Measurements from ENCODE around the gene FMN1.

The FMN1 gene

DNA sequence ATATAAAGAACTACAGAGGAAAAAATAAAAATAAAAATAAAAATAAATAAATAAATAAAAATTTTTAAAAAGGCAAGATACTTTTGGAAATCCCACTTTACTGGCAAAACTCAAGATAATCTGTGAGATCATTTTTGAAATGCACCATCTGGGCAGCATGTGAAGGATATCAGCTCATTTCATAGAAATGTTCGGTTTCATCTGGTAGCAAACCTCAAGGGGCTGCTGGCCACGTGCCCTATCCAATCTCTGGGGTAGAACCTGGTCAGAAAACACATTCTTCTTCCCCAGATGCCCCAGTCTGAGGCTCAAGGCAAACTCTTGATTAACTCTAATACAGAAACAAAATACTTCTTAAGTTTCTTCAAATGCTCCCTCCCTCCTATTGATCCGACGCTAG, 166.0 kb downstream of the FMN1 start:
- no peak overlapping the region for H3K4me3 ChIP-seq (ENCODE audit: low read length)
- TF ChIP-seq, protein P1, sequence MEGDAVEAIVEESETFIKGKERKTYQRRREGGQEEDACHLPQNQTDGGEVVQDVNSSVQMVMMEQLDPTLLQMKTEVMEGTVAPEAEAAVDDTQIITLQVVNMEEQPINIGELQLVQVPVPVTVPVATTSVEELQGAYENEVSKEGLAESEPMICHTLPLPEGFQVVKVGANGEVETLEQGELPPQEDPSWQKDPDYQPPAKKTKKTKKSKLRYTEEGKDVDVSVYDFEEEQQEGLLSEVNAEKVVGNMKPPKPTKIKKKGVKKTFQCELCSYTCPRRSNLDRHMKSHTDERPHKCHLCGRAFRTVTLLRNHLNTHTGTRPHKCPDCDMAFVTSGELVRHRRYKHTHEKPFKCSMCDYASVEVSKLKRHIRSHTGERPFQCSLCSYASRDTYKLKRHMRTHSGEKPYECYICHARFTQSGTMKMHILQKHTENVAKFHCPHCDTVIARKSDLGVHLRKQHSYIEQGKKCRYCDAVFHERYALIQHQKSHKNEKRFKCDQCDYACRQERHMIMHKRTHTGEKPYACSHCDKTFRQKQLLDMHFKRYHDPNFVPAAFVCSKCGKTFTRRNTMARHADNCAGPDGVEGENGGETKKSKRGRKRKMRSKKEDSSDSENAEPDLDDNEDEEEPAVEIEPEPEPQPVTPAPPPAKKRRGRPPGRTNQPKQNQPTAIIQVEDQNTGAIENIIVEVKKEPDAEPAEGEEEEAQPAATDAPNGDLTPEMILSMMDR (IDR thresholded peaks at IDR 0.05; ENCODE audit: insufficient read depth, low read depth, low read length, missing control alignments): no peak
- no peak for DNase-seq (ENCODE audit: low read depth)

DNA sequence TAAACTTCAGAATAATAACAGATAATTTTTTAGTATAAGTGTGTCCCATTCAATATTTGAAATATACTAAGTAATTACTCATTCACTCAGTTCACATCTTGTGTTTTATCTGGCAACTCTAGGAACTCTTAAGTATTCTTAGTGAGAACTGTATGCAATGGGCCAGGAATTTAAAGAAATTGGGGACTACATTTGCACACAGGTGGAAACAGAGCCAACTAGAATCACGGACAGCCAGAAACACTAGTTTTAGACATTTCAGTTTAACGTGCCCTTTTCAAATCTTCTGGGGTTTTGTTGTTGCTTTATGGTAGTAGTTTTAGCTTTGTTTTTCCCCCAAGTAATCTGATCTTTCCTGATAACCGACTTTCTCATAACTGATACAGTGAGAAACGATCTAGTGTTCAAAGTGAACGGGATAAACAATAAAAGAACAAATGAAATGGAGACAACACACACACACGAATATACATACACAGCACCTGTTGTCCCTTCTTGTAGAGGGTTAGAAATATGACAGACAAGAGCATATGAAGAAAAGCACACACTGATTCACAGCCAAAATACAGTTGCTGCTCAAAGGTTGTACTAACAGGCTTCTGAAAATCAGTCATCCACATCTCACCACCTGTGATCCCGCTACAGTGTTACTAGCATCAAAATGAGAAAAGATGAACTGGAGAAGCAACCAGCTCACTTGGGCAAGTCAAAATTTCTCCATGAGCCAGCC, 167.0 kb downstream of the FMN1 start:
- no peak for DNase-seq (ENCODE audit: low read depth)
- no peak overlapping the region for H3K4me3 ChIP-seq (ENCODE audit: low read length)
- TF ChIP-seq, protein P1 (IDR thresholded peaks at IDR 0.05; ENCODE audit: insufficient read depth, low read depth, low read length, missing control alignments): no peak

DNA sequence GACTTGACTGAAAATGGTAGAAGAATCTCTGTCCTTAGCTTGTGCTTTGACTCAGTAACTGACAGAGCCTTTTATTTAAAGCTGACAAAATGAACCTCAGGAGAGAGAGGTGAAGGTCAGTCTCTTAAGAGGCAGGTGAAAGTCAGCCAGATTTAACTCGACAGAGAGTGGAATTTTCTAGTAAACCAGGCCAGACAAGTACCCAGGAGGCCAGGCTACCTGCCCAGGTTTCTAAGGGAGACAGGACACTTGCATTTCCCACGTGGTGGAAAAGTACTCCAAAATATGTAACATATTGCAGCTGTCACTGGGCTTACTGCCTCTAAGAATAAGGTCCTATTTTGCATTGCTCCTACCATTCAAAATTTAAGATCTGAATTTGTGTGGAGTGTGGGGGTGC, 167.9 kb downstream of the FMN1 start:
- H3K4me3 ChIP-seq (ENCODE audit: low read length): no peak overlapping the region
- no peak for DNase-seq (ENCODE audit: low read depth)

DNA sequence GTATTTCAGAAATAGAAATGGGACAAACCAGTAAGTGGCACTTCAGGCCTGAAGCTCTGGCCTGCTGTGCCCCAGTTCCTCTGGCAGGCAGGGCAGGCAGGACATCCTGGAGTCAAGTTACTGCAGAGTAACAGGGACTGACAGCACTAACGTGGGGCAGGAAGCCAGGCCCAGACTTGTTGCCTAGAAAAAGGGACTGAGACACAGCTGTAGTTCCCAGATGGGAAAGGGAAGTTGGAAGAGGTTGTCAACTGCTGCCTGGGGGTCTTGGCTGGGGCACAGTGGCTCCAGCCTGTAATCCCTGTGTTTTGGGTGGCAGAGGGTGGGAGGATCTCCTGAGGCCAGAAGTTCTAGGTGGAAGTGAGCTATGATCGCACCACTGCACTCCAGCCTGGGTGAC, 171.9 kb downstream of the FMN1 start:
- TF ChIP-seq, protein P1 (IDR thresholded peaks at IDR 0.05; ENCODE audit: insufficient read depth, low read depth, low read length, missing control alignments): no peak

More for the DNA sequence above, 167.9 kb downstream of the FMN1 start:
- TF ChIP-seq, protein P1 (IDR thresholded peaks at IDR 0.05; ENCODE audit: insufficient read depth, low read depth, low read length, missing control alignments): no peak

DNA sequence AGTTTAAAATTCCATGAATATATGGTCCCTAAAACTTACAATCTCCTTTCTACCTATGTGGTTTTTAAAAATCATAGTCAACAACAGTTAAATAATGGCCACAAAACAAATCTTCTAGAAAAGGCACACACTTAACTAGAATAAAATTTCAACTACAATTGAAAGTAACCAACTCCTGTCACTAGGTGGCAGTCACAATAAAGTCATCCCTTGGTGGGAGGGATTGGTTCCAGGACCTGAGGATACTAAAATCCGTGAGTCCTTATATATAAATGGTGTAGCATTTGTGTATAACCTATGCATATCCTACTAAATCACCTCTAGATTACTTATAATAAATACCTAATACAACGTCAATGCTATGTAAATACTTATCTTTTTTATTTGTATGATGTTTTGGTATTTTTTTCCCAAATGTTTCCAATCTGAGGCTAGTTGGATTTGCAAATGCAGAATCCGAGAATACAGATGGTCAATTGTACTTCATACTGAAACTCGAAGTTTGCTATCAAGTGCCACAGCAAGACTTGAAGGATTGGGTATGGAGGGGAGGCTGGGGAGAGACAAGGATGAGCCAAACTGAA, 172.6 kb downstream of the FMN1 start:
- DNase-seq (ENCODE audit: low read depth): peak; percentile 72
- H3K4me3 ChIP-seq (ENCODE audit: low read length): no peak overlapping the region
- TF ChIP-seq, protein P1 (IDR thresholded peaks at IDR 0.05; ENCODE audit: insufficient read depth, low read depth, low read length, missing control alignments): peak; percentile 73

More for the DNA sequence above, 171.9 kb downstream of the FMN1 start:
- H3K4me3 ChIP-seq (ENCODE audit: low read length): no peak overlapping the region
- DNase-seq (ENCODE audit: low read depth): peak; percentile 79

DNA sequence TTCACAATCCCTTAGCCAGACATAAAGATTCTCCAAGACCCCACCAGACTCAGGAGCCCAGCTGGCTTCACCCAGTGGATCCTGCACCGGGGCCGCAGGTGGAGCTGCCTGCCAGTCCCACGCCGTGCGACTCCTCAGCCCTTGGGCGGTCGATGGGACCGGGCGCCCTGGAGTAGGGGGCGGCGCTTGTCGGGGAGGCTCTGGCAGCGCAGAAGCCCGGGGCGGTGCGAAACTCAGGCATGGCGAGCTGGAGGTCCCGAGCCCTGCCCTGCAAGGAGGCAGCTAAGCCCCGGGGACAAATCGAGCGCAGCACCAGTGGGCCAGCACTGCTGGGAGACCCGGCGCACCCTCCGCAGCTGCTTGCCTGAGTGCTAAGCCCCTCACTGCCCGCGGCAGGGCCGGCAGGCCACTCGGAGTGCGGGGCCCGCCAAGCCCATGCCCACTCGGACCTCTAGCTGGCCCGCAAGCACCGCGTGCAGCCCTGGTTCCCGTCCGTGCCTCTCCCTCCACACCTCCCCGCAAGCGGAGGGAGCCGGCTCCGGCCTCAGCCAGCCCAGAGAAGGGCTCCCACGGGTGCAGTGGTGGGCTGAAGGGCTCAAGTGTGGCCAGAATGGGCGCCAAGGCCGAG, 175.0 kb downstream of the FMN1 start:
- TF ChIP-seq, protein P1 (IDR thresholded peaks at IDR 0.05; ENCODE audit: insufficient read depth, low read depth, low read length, missing control alignments): no peak
- no peak overlapping the region for H3K4me3 ChIP-seq (ENCODE audit: low read length)
- no peak for DNase-seq (ENCODE audit: low read depth)

Measured in epithelial cell of esophagus (primary cell).